HepG2 (cell line): ENCODE results near the gene ZCCHC24. TPM values are rescaled to one million over a fixed set of nuclear protein-coding genes. Genes with fewer than 3 reads are reported as not detected.

Source experiments
- ATRX ChIP-seq: sonication (generic); formaldehyde crosslinking; IDR thresholded peaks from 2 replicates; pipeline ENCODE4 v1.4.0; 2020; ENCODE audit warnings: missing genetic modification reagents, borderline replicate concordance
- EP300 ChIP-seq, 3 experiments: sonication (generic) in 1 of 3; formaldehyde crosslinking in 1 of 3; IDR thresholded peaks; 2 replicates each; pipeline versions ENCODE4 v1.5.1 to v1.6.1; 2011 to 2020; ENCODE audit warnings: low read depth in 2 of 3, low read length in 2 of 3, borderline replicate concordance in 1 of 3, improper control_type of control experiment in 1 of 3, mild to moderate bottlenecking in 1 of 3, missing genetic modification reagents in 1 of 3, moderate library complexity in 1 of 3
- ESRRA ChIP-seq: sonication (generic); formaldehyde crosslinking; IDR thresholded peaks from 2 replicates; pipeline ENCODE4 v1.5.1; 2020; ENCODE audit warnings: mild to moderate bottlenecking, low read depth, missing genetic modification reagents
- FIP1L1 ChIP-seq: fragments of 200-400 bp; formaldehyde crosslinking; IDR thresholded peaks from 2 replicates; pipeline ENCODE4 v1.6.1; 2018; ENCODE audit warnings: low read depth, mild to moderate bottlenecking, low read length, moderate library complexity, borderline replicate concordance; ENCODE audit not compliant: insufficient read depth
- HDAC6 ChIP-seq: fragments of 200-600 bp; sonication (generic); IDR thresholded peaks from 2 replicates; pipeline ENCODE4 v1.7.0; 2017; ENCODE audit warnings: mild to moderate bottlenecking, antibody characterized with exemption, low read length, low read depth
- HHEX ChIP-seq: IDR thresholded peaks from 2 replicates; pipeline ENCODE4 v1.6.1; 2016; ENCODE audit warnings: control low read depth
- HOMEZ ChIP-seq: IDR thresholded peaks from 2 replicates; pipeline ENCODE4 v1.6.1; 2016; ENCODE audit warnings: low read depth
- NCOA2 ChIP-seq: sonication (generic); formaldehyde crosslinking; IDR thresholded peaks from 2 replicates; pipeline ENCODE4 v1.8.0; 2022; ENCODE audit warnings: inconsistent platforms
- NFAT5 ChIP-seq: sonication (generic); formaldehyde crosslinking; IDR thresholded peaks from 2 replicates; pipeline ENCODE4 v1.4.0; 2020; ENCODE audit warnings: missing genetic modification reagents
- NPAS2 ChIP-seq: sonication (generic); formaldehyde crosslinking; IDR thresholded peaks from 2 replicates; pipeline ENCODE4 v1.8.0; 2022; ENCODE audit warnings: mild to moderate bottlenecking, missing genetic modification reagents, borderline replicate concordance
- NRL ChIP-seq: sonication (generic); formaldehyde crosslinking; IDR thresholded peaks from 2 replicates; pipeline ENCODE4 v1.5.0; 2020; ENCODE audit warnings: missing genetic modification reagents, mild to moderate bottlenecking, moderate library complexity, borderline replicate concordance
- RFX3 ChIP-seq: IDR thresholded peaks from 2 replicates; pipeline ENCODE4 v1.6.1; 2016; ENCODE audit warnings: missing biosample characterization, missing genetic modification reagents
- RXRB ChIP-seq: IDR thresholded peaks from 2 replicates; pipeline ENCODE4 v1.6.1; 2016; ENCODE audit warnings: borderline replicate concordance, missing genetic modification reagents, missing compliant biosample characterization
- SMAD1 ChIP-seq: sonication (generic); formaldehyde crosslinking; IDR thresholded peaks from 2 replicates; pipeline ENCODE4 v1.4.0; 2020; ENCODE audit warnings: missing genetic modification reagents, low read depth, mild to moderate bottlenecking, borderline replicate concordance
- SOX13 ChIP-seq, 3 experiments: fragments of 450-650 bp in 1 of 3; sonication (generic) in 1 of 3; formaldehyde crosslinking in 1 of 3; IDR thresholded peaks in 2 of 3; conservative IDR thresholded peaks in 1 of 3; 2 replicates each; pipeline versions ENCODE4 v1.5.0 to v1.6.1; 2016 to 2020; ENCODE audit warnings: antibody characterized with exemption in 1 of 3, mild to moderate bottlenecking in 1 of 3, missing compliant biosample characterization in 1 of 3, missing genetic modification reagents in 1 of 3, moderate library complexity in 1 of 3
- TFDP2 ChIP-seq: sonication (generic); formaldehyde crosslinking; IDR thresholded peaks from 2 replicates; pipeline ENCODE4 v1.4.0; 2020; ENCODE audit warnings: missing genetic modification reagents
- XRCC5 ChIP-seq: fragments of 200-400 bp; formaldehyde crosslinking; optimal IDR thresholded peaks from 2 replicates; pipeline ENCODE3; 2017; ENCODE audit warnings: mild to moderate bottlenecking, low read length
- ZKSCAN1 ChIP-seq: fragments of 150-350 bp; IDR thresholded peaks from 2 replicates; pipeline ENCODE4 v1.6.1; 2014; ENCODE audit warnings: low read length
- ZNF503 ChIP-seq: sonication (generic); formaldehyde crosslinking; IDR thresholded peaks from 2 replicates; pipeline ENCODE4 v1.4.0; 2020; ENCODE audit warnings: missing genetic modification reagents
- ZNF709 ChIP-seq: sonication (generic); formaldehyde crosslinking; IDR thresholded peaks from 2 replicates; pipeline ENCODE4 v1.5.0; 2020; ENCODE audit warnings: mild to moderate bottlenecking, missing genetic modification reagents
- polyA plus RNA-seq, 8 experiments: library from polyadenylated mRNA; depleted of rRNA in 3 of 8; stranded (reverse) in 7 of 8; unstranded in 1 of 8; fragments of >200 nt; fragmentation: Illumina TruSeq in 4 of 8; extraction: Trizol in 4 of 8; gene quantifications; 2 replicates each; pipeline versions ENCODE4 v1.2.1 to v1.2.3, GENCODE V29; 2011 to 2016; ENCODE audit warnings: low read depth in 4 of 8, missing spikeins in 1 of 8, mixed read lengths in 1 of 8; ENCODE audit not compliant: insufficient read depth in 1 of 8
- total RNA-seq, 5 experiments: library from RNA; depleted of rRNA; stranded (reverse); fragments of >200 nt; fragmentation: Illumina TruSeq; extraction: Trizol; gene quantifications; 2 replicates each; pipeline ENCODE4 v1.2.3, GENCODE V29; 2016; ENCODE audit warnings: low read depth in 1 of 5

Gene ZCCHC24
- total and polyA plus RNA-seq, 2 of the 13 experiments (the other 11 are each of a cell fraction or from before 2014, with no cell fraction given) = 3.1 to 7.9 TPM

GRCh38 chr10:79472951-79473350 lies 27.5 kb upstream of the ZCCHC24 start (continued):
- no peak for TF ChIP-seq NCOA2 (CRISPR knock-in tag)
- no peak for TF ChIP-seq ZKSCAN1
- TF ChIP-seq ATRX (CRISPR knock-in tag) = no peak
- no peak for TF ChIP-seq HDAC6
- peak; percentile 84 for TF ChIP-seq RFX3 (CRISPR knock-in tag)
- 0 out of 2 replicates have a peak, but pooled peaks have one; percentile 44 for TF ChIP-seq ZNF709 (CRISPR knock-in tag)
- TF ChIP-seq ZNF503 (CRISPR knock-in tag) = no peak
- TF ChIP-seq RXRB (CRISPR knock-in tag) = peak; percentile 35; the same call in 1 of the 2 replicates
- TF ChIP-seq HHEX (CRISPR knock-in tag) = no peak
- TF ChIP-seq SMAD1 (CRISPR knock-in tag) = no peak
- TF ChIP-seq HOMEZ (CRISPR knock-in tag) = no peak
- TF ChIP-seq TFDP2 (CRISPR knock-in tag) = no peak
- no peak for TF ChIP-seq FIP1L1
- TF ChIP-seq XRCC5 = no peak
- no peak for TF ChIP-seq NPAS2 (CRISPR knock-in tag)
- TF ChIP-seq ESRRA (CRISPR knock-in tag) = no peak
- no peak for TF ChIP-seq NFAT5 (CRISPR knock-in tag)
- no peak for TF ChIP-seq SOX13 (IDR thresholded peaks at IDR 0.05)
- TF ChIP-seq SOX13 (CRISPR knock-in tag; conservative IDR thresholded peaks at IDR 0.05 in 1 of 2, IDR thresholded peaks at IDR 0.05 in 1 of 2) = peak in 1 of 2 experiments; percentile 58; a peak in 1 of 4 replicates
- no peak for TF ChIP-seq NRL (CRISPR knock-in tag)
- 0 out of 4 replicates have a peak, but pooled peaks of 1 of the 2 experiments have one; percentile 22 for TF ChIP-seq EP300 (IDR thresholded peaks at IDR 0.05; ENCODE audit: low read depth in 2 of 2, low read length in 2 of 2)
- TF ChIP-seq EP300 (CRISPR knock-in tag; IDR thresholded peaks at IDR 0.05; ENCODE audit: borderline replicate concordance) = no peak
